ENCODE measurements around the gene C6orf62. TPM values are rescaled to one million over a fixed set of nuclear protein-coding genes. Genes with fewer than 3 reads are reported as not detected.

Gene C6orf62
- total and polyA plus RNA-seq, 2 of the 4 experiments (the other 2 are of a cell fraction) = 47.5 to 50.7 TPM

- no peak overlapping the region for H3K4me3 ChIP-seq (ENCODE audit: insufficient read depth, low read depth, low read length)
- ChIA-PET POLR2A (ENCODE audit: unreplicated experiment) (no interaction called here), CTCF (interaction anchor here (0.6 kb wide), 1 partner anchor 220 kb away, joined by 3 read pairs; no protein-coding TSS in a partner anchor)
- H3K9me1 ChIP-seq (ENCODE audit: insufficient read depth, low read length) = no peaks in the 10 kb centered on the region
- no peak overlapping the region for H3K23ac ChIP-seq (ENCODE audit: low read depth, low read length)
- dilution Hi-C loops (cut with HindIII; ENCODE audit: low sequenced_read_pairs, unreplicated experiment) (no loop called here), intact Hi-C loops (cut with micrococcal nuclease) (no loop called here), in situ Hi-C loops (cut with MboI; ENCODE audit: low sequenced_read_pairs) (no loop called here)
- TF ChIP-seq, protein P1, sequence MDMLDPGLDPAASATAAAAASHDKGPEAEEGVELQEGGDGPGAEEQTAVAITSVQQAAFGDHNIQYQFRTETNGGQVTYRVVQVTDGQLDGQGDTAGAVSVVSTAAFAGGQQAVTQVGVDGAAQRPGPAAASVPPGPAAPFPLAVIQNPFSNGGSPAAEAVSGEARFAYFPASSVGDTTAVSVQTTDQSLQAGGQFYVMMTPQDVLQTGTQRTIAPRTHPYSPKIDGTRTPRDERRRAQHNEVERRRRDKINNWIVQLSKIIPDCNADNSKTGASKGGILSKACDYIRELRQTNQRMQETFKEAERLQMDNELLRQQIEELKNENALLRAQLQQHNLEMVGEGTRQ (IDR thresholded peaks at IDR 0.05; ENCODE audit: low read depth, low read length) = no peak
- no peak for TF ChIP-seq NFE2L2 (IDR thresholded peaks at IDR 0.05; ENCODE audit: low read depth, low read length)
- H4K5ac ChIP-seq (ENCODE audit: low read depth, low read length) = no peak overlapping the region
- H2BK120ac ChIP-seq (ENCODE audit: low read depth, low read length) = no peak overlapping the region
- H2BK5ac ChIP-seq (ENCODE audit: low read depth, low read length, poor library complexity, severe bottlenecking) = no peak overlapping the region
- no peak overlapping the region for H4K91ac ChIP-seq (ENCODE audit: insufficient read depth, low read depth, low read length)
- H3K4ac ChIP-seq (ENCODE audit: low read depth, low read length) = no peak overlapping the region
- H3K9me3 ChIP-seq (ENCODE audit: control insufficient read depth, insufficient read depth, low read length) = no peaks in the 10 kb centered on the region
- peaks cover 0 to 12% of the 10 kb centered on the region in 2 experiments; a peak in 3 of 4 replicates for H3K79me1 ChIP-seq (ENCODE audit: low read depth in 1 of 2, low read length in 2 of 2)
- H3K27ac ChIP-seq (ENCODE audit: insufficient read depth, low read length) = no peak overlapping the region
- no TSS peak for BruUV-seq (replicated peaks)
- H3K56ac ChIP-seq (ENCODE audit: extremely low read depth, insufficient read depth, low read length) = no peak overlapping the region
- no peak overlapping the region for H3K14ac ChIP-seq (replicated peaks; ENCODE audit: low read depth, low read length)
- DNase-seq (no peak), ATAC-seq (ENCODE audit: low read depth) (no peak)
- peaks cover 38% of the 10 kb centered on the region for H3K36me3 ChIP-seq (ENCODE audit: control insufficient read depth, insufficient read depth, low read length)
- no peak overlapping the region for H2AK5ac ChIP-seq (ENCODE audit: low read depth, low read length)
- no peak overlapping the region for H3K4me2 ChIP-seq (ENCODE audit: low read depth, low read length)
- H3K4me1 ChIP-seq (ENCODE audit: control insufficient read depth, insufficient read depth, low read length) = no peaks in the 10 kb centered on the region
- H3K27me3 ChIP-seq (ENCODE audit: control insufficient read depth, insufficient read depth, low read length) = no peaks in the 10 kb centered on the region
- no peak overlapping the region for H3K9ac ChIP-seq (ENCODE audit: low read depth, low read length)
- H2BK20ac ChIP-seq (ENCODE audit: low read depth, low read length) = no peak overlapping the region
- H4K20me1 ChIP-seq (ENCODE audit: insufficient read depth, low read length) = peaks cover 8% of the 10 kb centered on the region; the same call in 1 of the 2 replicates
- no peak overlapping the region for H2AK9ac ChIP-seq (replicated peaks; ENCODE audit: low read depth, low read length, poor library complexity)
- no peak overlapping the region for H4K8ac ChIP-seq (ENCODE audit: low read depth in 2 of 2, low read length in 2 of 2)
- no peak overlapping the region for H2AFZ ChIP-seq (replicated peaks; ENCODE audit: low read length, poor library complexity)
- H3K18ac ChIP-seq (ENCODE audit: low read depth, low read length) = no peak overlapping the region
- H2BK15ac ChIP-seq (ENCODE audit: low read depth, low read length) = no peak overlapping the region
These were observed 14.5 kb downstream of the C6orf62 start for GRCh38 chr6:24704468-24704867.

All from IMR-90 (cell line).